Stimulated activated CD4-positive, alpha-beta T cell treated with anti-CD3 and anti-CD28 coated beads, Interleukin-2, amount 100 ng/mL, for 24 hours (primary cell): ENCODE results near the gene WWOX.

Source experiments
- DNase-seq, 2 donors: peaks; one replicate each; pipeline ENCODE4 v3.0.0-alpha.2; 2020

Gene WWOX

GRCh38 chr16:78705694-78706093 is 606.2 kb downstream of the WWOX start:
- peak in 1 of 2 donors; percentile 21 for DNase-seq

- no peak for DNase-seq
Observed at GRCh38 chr16:78706637-78707036, 607.2 kb downstream of the WWOX start.

- DNase-seq, result no peak
Observed at GRCh38 chr16:78709137-78709884, 609.9 kb downstream of the WWOX start.

- no peak for DNase-seq
Observed at GRCh38 chr16:78715106-78715505, 615.7 kb downstream of the WWOX start.

GRCh38 chr16:78715673-78716072 is 616.2 kb downstream of the WWOX start:
- DNase-seq, result no peak

- DNase-seq, result no peak
Observed at GRCh38 chr16:78718141-78718540, 618.7 kb downstream of the WWOX start.

- DNase-seq, result no peak
Observed at GRCh38 chr16:78720416-78720815, 621.0 kb downstream of the WWOX start.

- no peak for DNase-seq
Observed at GRCh38 chr16:78727536-78727935, 628.1 kb downstream of the WWOX start.

GRCh38 chr16:78729687-78730086 is 630.2 kb downstream of the WWOX start:
- no peak for DNase-seq

GRCh38 chr16:78731785-78732184 is 632.3 kb downstream of the WWOX start:
- DNase-seq, result no peak

- DNase-seq, result no peak
Observed at GRCh38 chr16:78732696-78733095, 633.2 kb downstream of the WWOX start.

- DNase-seq, result no peak
Observed at GRCh38 chr16:78735337-78735736, 635.9 kb downstream of the WWOX start.

GRCh38 chr16:78737630-78738029 is 638.2 kb downstream of the WWOX start:
- DNase-seq, result no peak

- DNase-seq, result no peak
Observed at GRCh38 chr16:78738557-78738956, 639.1 kb downstream of the WWOX start.

GRCh38 chr16:78740269-78740668 is 640.8 kb downstream of the WWOX start:
- no peak for DNase-seq

- DNase-seq, result peak; percentile 78 to 83
Observed at GRCh38 chr16:78742501-78743283, 643.2 kb downstream of the WWOX start.

- no peak for DNase-seq
Observed at GRCh38 chr16:78743556-78743955, 644.1 kb downstream of the WWOX start.

- DNase-seq, result no peak
Observed at GRCh38 chr16:78744099-78744498, 644.6 kb downstream of the WWOX start.

- no peak for DNase-seq
Observed at GRCh38 chr16:78744796-78745107, 645.3 kb downstream of the WWOX start.

GRCh38 chr16:78745108-78746019 is 645.9 kb downstream of the WWOX start:
- no peak for DNase-seq

- DNase-seq, result no peak
Observed at GRCh38 chr16:78746718-78747117, 647.3 kb downstream of the WWOX start.

- DNase-seq, result no peak
Observed at GRCh38 chr16:78748220-78748929, 648.9 kb downstream of the WWOX start.
